CD8-positive, alpha-beta memory T cell (primary cell): ENCODE measurements around the gene CLEC17A. TPM values are rescaled to one million over a fixed set of nuclear protein-coding genes. Genes with fewer than 3 reads are reported as not detected.
"Not testable (repeated sequence)": the region's sequence is repeated elsewhere in the genome, so short reads cannot be mapped to it uniquely, and the experiment has no call there.

Experiments used
- CTCF ChIA-PET: fragments of 350-600 bp; sonication (Branson Sonifier 250); formaldehyde crosslinking; loops from one replicate; lab custom pipeline; 2021; ENCODE audit warnings: antibody characterized with exemption; lab: Charles Lee
- POLR2A ChIA-PET: fragments of 350-600 bp; sonication (Branson Sonifier 250); formaldehyde crosslinking; loops from one replicate; lab custom pipeline; 2021; ENCODE audit warnings: antibody characterized with exemption; lab: Charles Lee
- DNase-seq, 5 donors: peaks; one replicate each; pipeline versions ENCODE4 v3.0.0 to v3.0.0-alpha.2; 2020 to 2022; ENCODE audit warnings: mixed read lengths in 1 of 5
- H3K27ac ChIP-seq: one replicate; pipeline ENCODE4 v1.7.0; 2013; ENCODE audit warnings: low read depth, mild to moderate bottlenecking, low read length, moderate library complexity
- H3K27me3 ChIP-seq: 2 replicates; pipeline ENCODE4 v1.7.0; 2013; ENCODE audit warnings: low read length, mild to moderate bottlenecking; ENCODE audit not compliant: insufficient read depth, poor library complexity, severe bottlenecking
- H3K36me3 ChIP-seq: 2 replicates; pipeline ENCODE4 v1.7.0; 2013; ENCODE audit warnings: mild to moderate bottlenecking, low read length, moderate library complexity; ENCODE audit not compliant: insufficient read depth
- H3K4me1 ChIP-seq: 2 replicates; pipeline ENCODE4 v1.7.0; 2013; ENCODE audit warnings: mild to moderate bottlenecking, low read length, moderate library complexity; ENCODE audit not compliant: insufficient read depth
- H3K4me3 ChIP-seq: 2 replicates; pipeline ENCODE4 v1.7.0; 2013; ENCODE audit warnings: mild to moderate bottlenecking, low read length
- H3K9me3 ChIP-seq: 2 replicates; pipeline ENCODE4 v1.7.0; 2013; ENCODE audit warnings: mild to moderate bottlenecking, low read length
- H3K27ac Mint-ChIP-seq, 8 donors: one replicate each; pipeline ENCODE4 v1.8.0; 2020 to 2021; ENCODE audit warnings: mixed read lengths in 8 of 8, mild to moderate bottlenecking in 6 of 8, inconsistent platforms in 3 of 8, moderate library complexity in 3 of 8
- H3K27me3 Mint-ChIP-seq, 2 donors: one replicate each; pipeline ENCODE4 v1.8.0; 2020 to 2021; ENCODE audit warnings: mixed read lengths in 2 of 2, mild to moderate bottlenecking in 1 of 2, moderate library complexity in 1 of 2
- H3K36me3 Mint-ChIP-seq, 3 donors: one replicate each; pipeline ENCODE4 v1.8.0; 2020 to 2021; ENCODE audit warnings: mixed read lengths in 3 of 3, inconsistent platforms in 1 of 3, mild to moderate bottlenecking in 1 of 3
- H3K4me1 Mint-ChIP-seq, 3 donors: one replicate each; pipeline ENCODE4 v1.8.0; 2020 to 2021; ENCODE audit warnings: mixed read lengths in 3 of 3, inconsistent platforms in 1 of 3, mild to moderate bottlenecking in 1 of 3
- H3K4me3 Mint-ChIP-seq, 7 donors: one replicate each; pipeline ENCODE4 v1.8.0; 2020 to 2021; ENCODE audit warnings: mixed read lengths in 7 of 7, mild to moderate bottlenecking in 6 of 7, moderate library complexity in 4 of 7, inconsistent platforms in 2 of 7
- H3K9me3 Mint-ChIP-seq, 5 donors: one replicate each; pipeline ENCODE4 v1.8.0; 2020 to 2022; ENCODE audit warnings: mixed read lengths in 5 of 5, mild to moderate bottlenecking in 3 of 5, moderate library complexity in 2 of 5, inconsistent platforms in 1 of 5
- polyA plus RNA-seq: library from polyadenylated mRNA; unstranded; fragments of 300-500 nt; fragmentation: Illumina TruSeq; gene quantifications from one replicate; pipeline ENCODE4 v1.2.3, GENCODE V29; 2021
- total RNA-seq, 2 experiments: library from RNA; stranded (reverse); gene quantifications; one replicate each; pipeline ENCODE4 v1.2.3, GENCODE V29; 2021

Gene CLEC17A
- total and polyA plus RNA-seq, 3 experiments from 2014 or later: 0.72 to 1.5 TPM; not detected in 1

GRCh38 chr19:14595558-14595957 is 12.7 kb downstream of the CLEC17A start:
- no peak overlapping the region for H3K4me3 ChIP-seq
- Mint-ChIP-seq H3K27ac (peak overlapping the region in 1 of 8 donors; percentile 6), H3K4me1 (no peaks in the 10 kb centered on the region), H3K4me3 (no peak overlapping the region), H3K36me3 (peaks cover 0 to 6% (median 0%) of the 10 kb centered on the region in 3 donors), H3K9me3 (peaks cover 0 to 5% (median 0%) of the 10 kb centered on the region in 5 donors), H3K27me3 (peaks cover 9 to 21% of the 10 kb centered on the region in 2 donors)
- CTCF ChIA-PET: no interaction called here
- no peaks in the 10 kb centered on the region for H3K9me3 ChIP-seq
- no peaks in the 10 kb centered on the region for H3K27me3 ChIP-seq
- H3K36me3 ChIP-seq: no peaks in the 10 kb centered on the region
- DNase-seq: no peak
- no peak overlapping the region for H3K27ac ChIP-seq
- POLR2A ChIA-PET: no interaction called here
- H3K4me1 ChIP-seq: no peaks in the 10 kb centered on the region

- peaks cover 0 to 5% (median 0%) of the 10 kb centered on the region in 5 donors for H3K9me3 Mint-ChIP-seq
- H3K9me3 ChIP-seq: no peaks in the 10 kb centered on the region
- H3K4me3 ChIP-seq: no peak overlapping the region
- H3K4me3 Mint-ChIP-seq: no peak overlapping the region
- no peak for DNase-seq
- H3K4me1 Mint-ChIP-seq: peaks cover 0 to 7% (median 2%) of the 10 kb centered on the region in 3 donors
- ChIA-PET CTCF (no interaction called here), POLR2A (no interaction called here)
- H3K27me3 Mint-ChIP-seq: peaks cover 5 to 14% of the 10 kb centered on the region in 2 donors
- no peaks in the 10 kb centered on the region for H3K36me3 ChIP-seq
- H3K27ac ChIP-seq: no peak overlapping the region
- no peak overlapping the region for H3K27ac Mint-ChIP-seq
- H3K36me3 Mint-ChIP-seq: peaks cover 0 to 6% (median 0%) of the 10 kb centered on the region in 3 donors
- no peaks in the 10 kb centered on the region for H3K27me3 ChIP-seq
- H3K4me1 ChIP-seq: no peaks in the 10 kb centered on the region
Measured at GRCh38 chr19:14599548-14600147, 16.8 kb downstream of the CLEC17A start.

- H3K4me1 Mint-ChIP-seq: peaks cover 0 to 7% (median 2%) of the 10 kb centered on the region in 3 donors
- H3K4me3 ChIP-seq: no peak overlapping the region
- POLR2A ChIA-PET: no interaction called here
- no peak for DNase-seq
- peaks cover 0 to 4% (median 0%) of the 10 kb centered on the region in 5 donors for H3K9me3 Mint-ChIP-seq
- CTCF ChIA-PET: no interaction called here
- no peaks in the 10 kb centered on the region for H3K27me3 ChIP-seq
- no peaks in the 10 kb centered on the region for H3K36me3 Mint-ChIP-seq
- no peaks in the 10 kb centered on the region for H3K4me1 ChIP-seq
- H3K27ac Mint-ChIP-seq: peak overlapping the region in 3 of 8 donors; percentile 29 to 37 (median 30)
- no peak overlapping the region for H3K27ac ChIP-seq
- H3K36me3 ChIP-seq: no peaks in the 10 kb centered on the region
- peak overlapping the region in 1 of 7 donors; percentile 26 for H3K4me3 Mint-ChIP-seq
- H3K27me3 Mint-ChIP-seq: peaks cover 3 to 19% of the 10 kb centered on the region in 2 donors
- H3K9me3 ChIP-seq: no peaks in the 10 kb centered on the region
Measured at GRCh38 chr19:14603990-14604387, 21.1 kb downstream of the CLEC17A start.

- no peaks in the 10 kb centered on the region for H3K27me3 ChIP-seq
- peaks cover 4 to 29% of the 10 kb centered on the region in 2 donors for H3K27me3 Mint-ChIP-seq
- H3K4me3 ChIP-seq: no peak overlapping the region
- no peaks in the 10 kb centered on the region for H3K36me3 ChIP-seq
- H3K4me1 ChIP-seq: no peaks in the 10 kb centered on the region
- no peak overlapping the region for H3K27ac Mint-ChIP-seq
- H3K4me1 Mint-ChIP-seq: peaks cover 0 to 7% (median 2%) of the 10 kb centered on the region in 3 donors
- no peaks in the 10 kb centered on the region for H3K36me3 Mint-ChIP-seq
- no peak overlapping the region for H3K4me3 Mint-ChIP-seq
- H3K27ac ChIP-seq: no peak overlapping the region
- ChIA-PET CTCF (no interaction called here), POLR2A (no interaction called here)
- DNase-seq: no peak
- H3K9me3 Mint-ChIP-seq: peaks cover 0 to 4% (median 0%) of the 10 kb centered on the region in 5 donors
- no peaks in the 10 kb centered on the region for H3K9me3 ChIP-seq
Measured at GRCh38 chr19:14606627-14607026, 23.7 kb downstream of the CLEC17A start.

GRCh38 chr19:14611051-14611450 is 28.2 kb downstream of the CLEC17A start:
- CTCF ChIA-PET: no interaction called here
- Histone ChIP-seq H3K36me3 (no peaks in the 10 kb centered on the region), H3K27me3 (no peaks in the 10 kb centered on the region), H3K27ac (no peak overlapping the region), H3K4me3 (no peak overlapping the region), H3K4me1 (no peaks in the 10 kb centered on the region), H3K9me3 (no peaks in the 10 kb centered on the region)
- Mint-ChIP-seq H3K36me3 (no peaks in the 10 kb centered on the region), H3K27me3 (peaks cover 3 to 25% of the 10 kb centered on the region in 2 donors), H3K4me1 (no peaks in the 10 kb centered on the region), H3K27ac (no peak overlapping the region), H3K9me3 (no peaks in the 10 kb centered on the region), H3K4me3 (no peak overlapping the region)
- POLR2A ChIA-PET: no interaction called here
- DNase-seq: no peak

- H3K27ac ChIP-seq, H3K9me3 Mint-ChIP-seq, H3K36me3 ChIP-seq, H3K36me3 Mint-ChIP-seq, H3K9me3 ChIP-seq, H3K27me3 ChIP-seq, CTCF ChIA-PET, H3K4me1 ChIP-seq, POLR2A ChIA-PET, H3K4me3 ChIP-seq, H3K27ac Mint-ChIP-seq, H3K4me3 Mint-ChIP-seq, H3K4me1 Mint-ChIP-seq, DNase-seq: not testable (repeated sequence)
- peaks cover 7 to 25% of the 10 kb centered on the region in 2 donors for H3K27me3 Mint-ChIP-seq
Measured at GRCh38 chr19:14612242-14612641, 29.4 kb downstream of the CLEC17A start.

GRCh38 chr19:14612657-14613056 is 29.8 kb downstream of the CLEC17A start:
- H3K9me3 ChIP-seq: no peaks in the 10 kb centered on the region
- Mint-ChIP-seq H3K27ac (no peak overlapping the region), H3K27me3 (peaks cover 7 to 25% of the 10 kb centered on the region in 2 donors), H3K4me1 (no peaks in the 10 kb centered on the region), H3K4me3 (no peak overlapping the region), H3K9me3 (no peaks in the 10 kb centered on the region), H3K36me3 (peaks cover 0 to 3% (median 0%) of the 10 kb centered on the region in 3 donors)
- H3K36me3 ChIP-seq: no peaks in the 10 kb centered on the region
- no peaks in the 10 kb centered on the region for H3K27me3 ChIP-seq
- CTCF ChIA-PET: no interaction called here
- no peaks in the 10 kb centered on the region for H3K4me1 ChIP-seq
- H3K4me3 ChIP-seq: no peak overlapping the region
- no peak overlapping the region for H3K27ac ChIP-seq
- no peak for DNase-seq
- POLR2A ChIA-PET: interaction anchor here (0.8 kb wide), 1 partner anchor 14 kb away, joined by 3 read pairs; no protein-coding TSS in a partner anchor

GRCh38 chr19:14613399-14614098 is 30.7 kb downstream of the CLEC17A start:
- H3K9me3 Mint-ChIP-seq, H3K4me3 Mint-ChIP-seq, H3K27me3 ChIP-seq, CTCF ChIA-PET, H3K4me3 ChIP-seq, H3K4me1 ChIP-seq, H3K4me1 Mint-ChIP-seq, H3K27ac Mint-ChIP-seq, H3K27ac ChIP-seq, H3K36me3 Mint-ChIP-seq, H3K36me3 ChIP-seq, H3K9me3 ChIP-seq, DNase-seq: not testable (repeated sequence)
- POLR2A ChIA-PET: interaction anchor here (0.8 kb wide), 1 partner anchor 15 kb away, joined by 3 read pairs; no protein-coding TSS in a partner anchor
- H3K27me3 Mint-ChIP-seq: peaks cover 9 to 21% of the 10 kb centered on the region in 2 donors
